Esophagus squamous epithelium (tissue), 4 donors: Measurements from ENCODE around the gene SENP3.

Experiments used
- POLR2A ChIP-seq, 4 donors: fragments of 450-650 bp; IDR thresholded peaks; one replicate each; pipeline ENCODE4 v1.6.1; 2017; ENCODE audit warnings: antibody characterized with exemption in 4 of 4, mild to moderate bottlenecking in 4 of 4, moderate library complexity in 3 of 4
- TF ChIP-seq, protein P1 (sequence below), 6 experiments: fragments of 450-650 bp in 4 of 6; fragments of 200-600 bp in 2 of 6; sonication (generic) in 2 of 6; IDR thresholded peaks; one replicate each; pipeline ENCODE4 v1.5.1; 2016 to 2019; ENCODE audit warnings: antibody characterized with exemption in 6 of 6, mild to moderate bottlenecking in 4 of 6, moderate library complexity in 4 of 6

DNA sequence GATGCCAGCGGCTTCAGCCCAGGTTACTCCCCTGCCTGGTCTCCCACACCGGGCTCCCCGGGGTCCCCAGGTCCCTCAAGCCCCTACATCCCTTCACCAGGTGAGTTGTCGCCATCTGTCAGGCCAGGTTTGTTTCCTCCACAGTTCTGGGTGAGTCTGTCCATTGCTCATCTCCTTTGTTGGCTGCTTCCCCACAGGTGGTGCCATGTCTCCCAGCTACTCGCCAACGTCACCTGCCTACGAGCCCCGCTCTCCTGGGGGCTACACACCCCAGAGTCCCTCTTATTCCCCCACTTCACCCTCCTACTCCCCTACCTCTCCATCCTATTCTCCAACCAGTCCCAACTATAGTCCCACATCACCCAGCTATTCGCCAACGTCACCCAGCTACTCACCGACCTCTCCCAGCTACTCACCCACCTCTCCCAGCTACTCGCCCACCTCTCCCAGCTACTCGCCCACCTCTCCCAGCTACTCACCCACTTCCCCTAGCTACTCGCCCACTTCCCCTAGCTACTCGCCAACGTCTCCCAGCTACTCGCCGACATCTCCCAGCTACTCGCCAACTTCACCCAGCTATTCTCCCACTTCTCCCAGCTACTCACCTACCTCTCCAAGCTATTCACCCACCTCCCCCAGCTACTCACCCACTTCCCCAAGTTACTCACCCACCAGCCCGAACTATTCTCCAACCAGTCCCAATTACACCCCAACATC lies 48.7 kb upstream of the SENP3 start:
- TF ChIP-seq, protein P1, sequence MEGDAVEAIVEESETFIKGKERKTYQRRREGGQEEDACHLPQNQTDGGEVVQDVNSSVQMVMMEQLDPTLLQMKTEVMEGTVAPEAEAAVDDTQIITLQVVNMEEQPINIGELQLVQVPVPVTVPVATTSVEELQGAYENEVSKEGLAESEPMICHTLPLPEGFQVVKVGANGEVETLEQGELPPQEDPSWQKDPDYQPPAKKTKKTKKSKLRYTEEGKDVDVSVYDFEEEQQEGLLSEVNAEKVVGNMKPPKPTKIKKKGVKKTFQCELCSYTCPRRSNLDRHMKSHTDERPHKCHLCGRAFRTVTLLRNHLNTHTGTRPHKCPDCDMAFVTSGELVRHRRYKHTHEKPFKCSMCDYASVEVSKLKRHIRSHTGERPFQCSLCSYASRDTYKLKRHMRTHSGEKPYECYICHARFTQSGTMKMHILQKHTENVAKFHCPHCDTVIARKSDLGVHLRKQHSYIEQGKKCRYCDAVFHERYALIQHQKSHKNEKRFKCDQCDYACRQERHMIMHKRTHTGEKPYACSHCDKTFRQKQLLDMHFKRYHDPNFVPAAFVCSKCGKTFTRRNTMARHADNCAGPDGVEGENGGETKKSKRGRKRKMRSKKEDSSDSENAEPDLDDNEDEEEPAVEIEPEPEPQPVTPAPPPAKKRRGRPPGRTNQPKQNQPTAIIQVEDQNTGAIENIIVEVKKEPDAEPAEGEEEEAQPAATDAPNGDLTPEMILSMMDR (IDR thresholded peaks at IDR 0.05), result no peak
- no peak for TF ChIP-seq POLR2A (IDR thresholded peaks at IDR 0.05)
